HG02763 (cell line): ENCODE results near the gene TEC.
A peak's percentile ranks its signal among the peaks of the same experiment; 100 is the strongest.
"Not testable (repeated sequence)": the region's sequence is repeated elsewhere in the genome, so short reads cannot be mapped to it uniquely, and the experiment has no call there.

Experiments used
- ATAC-seq: cut with Tn5 transposase; IDR thresholded peaks from one replicate; pipeline ENCODE4 v1.9.1; 2021; ENCODE audit warnings: mild to moderate bottlenecking, moderate library complexity; ENCODE audit not compliant: unreplicated experiment

The TEC gene

DNA sequence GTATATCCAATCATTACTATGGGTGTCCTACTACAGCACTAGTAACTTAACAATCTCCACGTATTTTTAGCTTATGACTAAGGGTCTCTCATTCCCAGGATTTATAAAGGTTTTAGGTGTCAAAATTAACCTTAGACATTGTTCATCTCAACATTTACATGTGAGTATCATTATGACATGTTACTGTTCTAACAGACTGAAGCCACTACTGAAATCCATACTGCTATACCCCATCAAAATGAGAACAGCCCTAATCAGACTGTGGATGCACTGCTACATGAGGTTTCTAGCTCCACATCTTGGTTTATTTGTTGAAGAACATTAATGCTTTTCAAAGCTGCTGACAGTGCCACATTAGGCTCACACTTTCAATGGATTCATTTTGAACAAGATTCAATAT, 100.0 kb downstream of the TEC start:
- no peak for ATAC-seq

DNA sequence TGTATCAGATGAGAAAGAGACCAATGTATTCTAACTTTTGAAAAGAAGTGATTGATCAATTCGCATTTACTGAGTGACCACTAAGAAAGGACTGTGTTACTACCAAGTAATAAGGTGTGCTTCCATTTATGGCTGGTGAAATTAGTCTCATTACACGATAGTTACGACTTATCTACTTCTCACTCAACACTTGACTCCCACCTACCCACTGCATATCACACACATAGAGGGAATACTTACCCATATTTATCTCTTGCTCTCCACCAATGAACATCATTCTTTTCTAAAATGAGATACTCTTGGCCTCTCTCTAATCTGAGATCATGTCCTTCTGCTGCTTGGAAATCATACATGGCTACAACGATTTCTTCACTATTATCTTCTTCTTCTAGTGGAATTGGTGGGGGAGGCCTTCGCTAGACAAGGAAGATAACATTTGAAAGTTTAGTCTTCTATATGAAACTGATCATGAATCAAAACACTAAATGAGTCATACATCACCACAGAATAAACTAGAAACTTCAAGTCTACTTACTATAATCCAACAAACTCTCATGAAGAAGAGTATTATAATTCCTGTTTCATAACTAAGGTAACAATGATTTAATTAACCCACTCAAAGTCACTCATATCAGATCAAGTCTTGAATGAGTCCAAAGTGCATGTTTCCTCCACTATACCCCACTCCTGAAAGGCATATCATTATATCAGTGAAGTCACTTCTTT, 101.9 kb downstream of the TEC start:
- no peak for ATAC-seq

GRCh38 chr4:48164561-48164960, 105.1 kb downstream of the TEC start:
- ATAC-seq = not testable (repeated sequence)

- no peak for ATAC-seq
These were observed 105.9 kb downstream of the TEC start for GRCh38 chr4:48163746-48164145.

DNA sequence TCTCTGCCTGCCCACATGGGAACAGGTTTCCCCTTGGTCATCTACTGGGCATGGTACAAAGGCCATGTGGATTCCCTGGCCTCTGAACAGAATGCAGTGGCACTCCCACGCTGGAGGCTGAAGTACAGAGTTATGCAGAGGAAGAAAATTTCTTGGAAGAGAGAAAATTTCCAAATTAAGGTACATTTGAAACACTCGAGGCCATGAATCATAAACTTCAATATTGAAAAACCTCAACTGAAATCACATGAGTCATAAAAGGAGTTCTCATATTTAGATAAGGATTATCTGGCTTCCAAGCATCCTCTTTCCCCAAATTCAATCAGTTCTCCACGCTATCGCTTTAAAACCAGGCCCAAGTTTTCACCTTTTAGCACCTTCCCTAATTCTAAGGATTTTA, 107.5 kb downstream of the TEC start:
- no peak for ATAC-seq

DNA sequence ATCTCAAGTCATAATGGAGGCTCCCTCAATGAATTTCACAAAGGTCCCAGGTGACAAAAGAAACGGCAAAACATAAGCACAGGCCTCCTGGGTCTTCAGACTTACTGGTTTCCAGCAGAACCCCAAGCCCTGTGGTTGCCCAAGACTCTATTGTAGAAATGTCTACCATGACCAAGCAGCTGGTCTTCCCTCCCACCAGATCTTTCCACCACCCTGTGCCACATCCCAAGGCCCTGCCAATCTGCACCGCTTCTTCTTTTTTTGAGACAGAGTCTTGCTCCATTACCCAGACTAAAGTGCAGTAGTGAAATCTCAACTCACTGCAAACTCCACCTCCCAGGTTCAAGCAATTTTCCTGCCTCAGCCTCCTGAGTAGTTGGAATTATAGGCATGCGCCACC, 112.4 kb downstream of the TEC start:
- ATAC-seq = no peak

DNA sequence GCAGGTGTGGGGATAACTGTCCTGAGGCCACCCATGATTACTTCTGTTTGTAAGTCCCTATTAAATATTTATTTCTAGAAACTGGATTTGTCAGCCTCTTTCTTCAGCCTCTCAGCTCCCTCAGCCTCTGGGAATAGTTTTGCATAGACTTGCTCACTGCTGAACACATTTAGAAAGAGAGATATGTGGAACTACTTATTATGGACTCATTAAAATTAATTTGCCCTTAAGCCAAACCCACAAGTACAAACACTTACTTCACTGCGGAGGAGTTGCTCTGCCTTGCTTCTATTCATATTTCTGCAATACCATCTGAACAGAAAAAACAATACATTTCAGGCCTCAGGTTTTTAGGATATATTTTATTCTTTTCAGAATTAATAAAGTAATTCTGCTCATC, 113.2 kb downstream of the TEC start:
- no peak for ATAC-seq

DNA sequence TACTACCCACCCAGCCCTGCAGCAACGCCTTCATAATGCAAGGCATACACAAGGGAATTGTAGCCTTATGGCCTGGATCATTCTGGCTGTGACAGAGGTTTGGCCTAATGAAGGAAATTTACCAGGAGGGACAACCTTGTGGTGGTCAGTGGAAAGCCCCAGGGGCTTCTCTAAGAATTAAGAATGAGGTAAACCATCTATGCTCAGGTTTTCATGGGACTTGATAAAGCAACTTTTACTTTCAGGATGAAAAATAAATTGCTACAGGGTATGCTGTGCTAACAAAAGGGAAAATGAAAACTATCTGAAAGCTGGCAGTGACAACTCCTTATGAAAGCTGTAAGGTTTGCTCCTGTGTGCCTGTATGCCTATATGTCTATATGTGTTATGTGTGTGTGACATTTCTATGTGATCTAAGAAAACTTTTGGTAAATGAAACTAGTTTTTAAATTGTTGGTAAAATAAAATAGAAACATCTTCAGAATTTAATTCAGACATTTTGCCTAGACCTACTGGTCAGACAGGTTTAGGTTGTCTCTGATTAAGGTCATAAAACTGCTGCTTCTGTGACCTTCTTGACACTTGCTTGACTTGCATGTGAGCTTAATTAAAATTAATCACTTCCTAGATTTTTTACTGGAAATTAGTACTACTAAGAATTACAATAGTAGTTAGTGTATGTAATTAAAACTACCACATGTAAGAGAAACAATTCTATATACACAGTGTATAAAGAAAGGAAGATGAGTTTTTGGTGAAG, 115.7 kb downstream of the TEC start:
- ATAC-seq = no peak

GRCh38 chr4:48152259-48152658, 117.4 kb downstream of the TEC start:
- ATAC-seq = no peak

- no peak for ATAC-seq
These were observed 119.7 kb downstream of the TEC start for GRCh38 chr4:48149827-48150370.

DNA sequence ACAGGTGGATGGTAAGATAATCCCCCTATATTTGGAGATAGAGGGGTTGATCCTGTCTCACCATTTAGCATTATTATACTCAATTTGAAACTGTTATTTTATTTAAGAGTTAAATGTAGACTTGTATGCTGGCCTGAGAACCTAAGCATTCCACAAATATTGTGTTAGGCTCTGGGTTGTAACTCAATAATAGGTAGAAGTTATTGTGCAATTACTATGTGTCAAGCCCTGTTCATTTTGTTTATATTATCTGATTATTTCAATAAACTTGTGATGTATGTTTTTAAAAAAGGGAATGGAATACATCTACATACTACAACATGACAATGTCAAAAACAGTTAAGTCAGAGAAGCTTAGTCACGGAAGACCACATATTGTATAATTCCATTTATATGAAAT, 122.0 kb downstream of the TEC start:
- no peak for ATAC-seq

- ATAC-seq = no peak
These were observed 128.6 kb downstream of the TEC start for GRCh38 chr4:48141048-48141447.

DNA sequence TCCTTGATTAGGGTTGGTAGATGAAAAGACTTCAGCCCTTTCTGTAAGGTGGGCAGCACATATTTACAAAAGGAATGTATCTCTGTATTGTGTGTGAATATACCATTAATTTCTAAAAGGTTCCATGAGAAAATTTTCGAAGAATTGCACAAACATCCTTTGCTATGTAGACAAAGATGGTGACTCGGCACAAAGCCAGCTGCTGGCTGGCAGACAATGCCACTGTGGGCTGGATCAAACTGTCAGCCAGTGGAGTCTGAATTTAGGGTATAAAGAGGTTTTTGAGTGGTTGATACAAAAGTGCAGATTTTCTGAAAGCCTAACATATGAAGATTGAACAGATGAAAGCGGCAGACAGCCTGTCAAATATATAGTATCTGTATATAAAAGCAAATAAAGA, 129.9 kb downstream of the TEC start:
- ATAC-seq = no peak

DNA sequence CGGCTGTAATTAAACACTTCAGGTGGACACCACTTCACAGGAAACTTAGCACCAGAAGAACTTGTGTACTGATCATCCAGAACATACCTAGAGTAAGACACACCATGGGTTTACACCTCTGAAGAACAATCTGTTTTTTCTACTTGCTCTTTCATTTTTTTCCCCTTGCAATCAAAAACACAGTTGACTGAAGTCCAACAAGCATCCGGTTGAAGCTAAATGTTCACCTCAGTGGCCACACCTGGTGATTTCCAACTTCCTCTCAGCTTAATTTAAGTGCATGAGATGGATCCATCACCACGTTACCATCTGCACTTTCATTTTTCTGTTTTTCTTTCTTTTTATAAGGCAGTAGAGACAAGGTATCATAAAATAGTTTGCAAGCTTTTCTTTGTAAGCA, 130.7 kb downstream of the TEC start:
- ATAC-seq = peak; percentile 68

DNA sequence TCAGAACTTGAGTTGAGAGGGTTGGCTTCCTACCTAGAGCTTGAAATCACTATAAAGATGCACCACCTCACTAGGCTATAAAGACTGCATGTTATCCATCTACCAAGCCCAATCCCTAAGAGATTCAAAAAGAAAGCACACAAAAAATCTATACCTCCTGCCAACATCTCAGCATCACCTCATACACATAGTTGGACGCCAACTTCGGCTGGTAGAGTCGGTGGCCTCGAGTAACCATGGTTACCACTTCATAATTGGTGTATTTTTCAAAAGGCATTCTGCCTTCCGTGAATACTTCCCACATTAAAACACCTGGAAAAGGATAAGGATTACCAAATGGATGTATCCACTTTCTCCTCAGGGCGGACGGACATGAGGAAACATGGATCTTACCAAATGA, 131.1 kb downstream of the TEC start:
- ATAC-seq = no peak

DNA sequence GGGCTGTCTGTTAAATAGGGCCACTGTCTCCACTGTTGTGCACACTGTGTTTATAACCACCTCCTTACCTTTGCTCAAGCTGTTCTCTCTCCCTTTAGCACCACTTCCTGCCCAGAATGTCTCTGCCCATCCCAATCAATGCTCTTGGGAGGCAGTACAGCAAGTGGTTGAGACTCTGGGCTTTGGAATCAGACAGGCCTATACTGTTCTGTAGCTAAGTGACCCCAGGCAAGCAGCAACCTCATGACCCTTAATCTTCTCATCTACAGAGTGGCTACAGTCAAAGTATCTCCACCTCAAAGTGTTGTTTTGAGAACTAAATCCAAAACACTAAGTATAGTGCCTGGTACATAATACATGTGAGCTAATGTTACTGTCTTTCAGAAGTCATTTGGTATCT, 131.8 kb downstream of the TEC start:
- ATAC-seq = no peak

DNA sequence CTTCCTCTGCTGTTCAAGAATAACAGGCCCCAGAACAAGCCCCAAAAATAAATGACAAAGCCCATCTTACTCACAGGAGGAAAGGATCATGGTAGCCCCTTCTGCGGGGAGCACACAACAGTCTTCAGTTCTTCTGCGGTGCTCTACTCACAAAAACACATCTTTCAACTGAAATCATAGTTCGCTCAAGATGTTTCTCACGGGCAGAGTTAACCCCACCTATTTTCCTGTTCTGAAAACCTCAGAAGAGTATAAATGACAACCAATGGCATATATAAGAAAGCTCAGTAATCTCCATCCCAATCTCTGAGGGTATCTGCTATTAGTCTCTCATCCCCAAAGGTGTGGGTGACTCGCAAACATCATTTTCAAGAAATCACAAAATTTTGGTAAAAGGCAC, 135.6 kb downstream of the TEC start, which contains the start of gene TXK:
Gene TXK, minus strand, starts transcription at position 170 of the 400 bp plus-strand sequence. Its CDS starts 80 bp downstream, at position 90.
- no peak for ATAC-seq

DNA sequence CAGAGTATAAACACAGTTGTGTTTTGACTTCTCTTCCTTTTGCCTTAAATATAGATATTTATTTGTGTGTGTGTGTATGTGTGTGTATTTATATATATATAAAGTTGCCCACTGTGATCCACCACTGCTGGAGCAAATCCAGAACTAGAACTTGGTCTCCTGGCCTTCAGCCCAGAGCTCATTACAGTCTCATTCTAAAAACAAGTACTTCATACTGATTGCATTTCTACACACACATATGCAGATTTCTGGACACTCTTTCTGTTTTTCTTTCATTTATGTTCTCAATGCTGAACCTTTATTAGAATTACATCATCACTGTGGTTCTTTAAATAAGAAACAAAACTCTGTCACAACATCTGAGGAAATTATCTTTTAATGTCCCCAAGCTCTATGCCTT, 136.0 kb downstream of the TEC start:
- ATAC-seq = no peak

DNA sequence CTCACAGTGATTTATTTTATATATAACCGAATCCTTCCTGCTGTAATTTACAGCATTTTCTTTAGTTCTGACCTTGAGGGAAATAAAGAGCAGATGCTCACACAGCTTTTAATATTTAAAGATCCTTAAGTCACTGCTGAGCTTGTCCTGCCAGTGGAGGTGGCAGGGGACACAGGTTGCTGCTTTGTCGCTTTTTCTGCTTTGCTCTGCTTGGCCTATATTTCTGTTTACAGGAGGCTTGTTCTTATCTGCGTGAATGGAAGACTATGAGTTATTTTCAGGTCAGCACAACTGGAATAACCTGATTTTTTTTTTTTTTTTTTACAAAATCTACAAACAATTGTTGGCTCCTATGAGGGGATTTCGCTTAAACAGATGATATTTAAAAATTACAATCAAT, 137.9 kb downstream of the TEC start:
- no peak for ATAC-seq

GRCh38 chr4:48130100-48130499, 139.5 kb downstream of the TEC start:
- no peak for ATAC-seq

GRCh38 chr4:48129307-48130014, 140.2 kb downstream of the TEC start:
- ATAC-seq = no peak
